ENCODE data around the gene NLRP8. TPM values are rescaled to one million over a fixed set of nuclear protein-coding genes. Genes with fewer than 3 reads are reported as not detected.
"Not testable (repeated sequence)": the region's sequence is repeated elsewhere in the genome, so short reads cannot be mapped to it uniquely, and the experiment has no call there.

NLRP8 gene
- total RNA-seq, 1 donor from 2014 or later: not detected

GRCh38 chr19:55931936-55932386, 15.7 kb upstream of the NLRP8 start, which contains the start of gene NLRP13:
NLRP13 (minus strand) TSS chr19:55932336; CDS start chr19:55932311, 25 bp downstream.
- no peak for TF ChIP-seq CTCF (conservative IDR thresholded peaks at IDR 0.05; ENCODE audit: low read depth, low read length)
- DNase-seq (ENCODE audit: low read depth): no peak
- no peak within 1 kb of the TSS for H3K4me3 ChIP-seq (ENCODE audit: low read depth, low read length)

DNA sequence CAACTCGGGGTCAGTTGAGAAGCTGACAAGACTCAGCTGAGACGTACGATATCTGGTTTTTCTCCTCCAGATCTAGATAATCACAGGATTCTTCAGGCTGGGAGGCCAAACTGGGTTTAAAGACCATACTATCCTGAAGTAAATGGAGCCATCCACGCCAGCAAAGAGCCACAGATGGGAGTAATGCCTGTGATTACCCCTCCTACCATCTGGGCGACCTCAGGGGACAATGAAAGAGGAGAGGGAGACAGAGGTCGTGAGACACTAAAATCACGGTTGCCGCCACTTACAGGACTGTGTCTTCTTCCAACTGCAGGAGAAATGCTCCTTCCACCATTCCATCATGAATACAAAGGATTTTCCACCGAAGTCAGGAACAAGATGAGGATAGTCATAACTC, 12.4 kb upstream of the NLRP8 start:
- TF ChIP-seq CTCF (conservative IDR thresholded peaks at IDR 0.05; ENCODE audit: low read depth, low read length): no peak

DNA sequence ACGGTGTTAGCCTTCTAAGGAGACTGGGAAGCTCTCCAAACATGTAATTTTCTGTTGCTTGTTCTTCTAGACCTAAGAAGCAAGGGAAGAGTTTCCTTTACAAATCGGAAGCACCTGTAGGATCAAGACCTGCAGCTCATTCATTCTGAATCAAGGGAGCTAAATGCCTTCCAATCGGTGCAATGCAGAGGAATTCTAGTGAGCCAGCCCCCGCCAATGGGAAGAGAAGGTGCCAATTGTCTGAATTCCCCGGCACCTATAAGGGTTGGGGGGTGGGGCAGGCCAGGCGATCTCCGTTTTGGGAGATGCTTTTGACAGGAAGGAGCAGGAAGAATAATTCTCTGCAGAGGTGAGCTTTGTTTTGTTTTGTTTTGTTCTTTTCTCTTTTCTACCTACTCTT, 8.4 kb upstream of the NLRP8 start:
- no peak for DNase-seq (ENCODE audit: low read depth)
- TF ChIP-seq CTCF (conservative IDR thresholded peaks at IDR 0.05; ENCODE audit: low read depth, low read length): no peak
- no peak overlapping the region for H3K4me3 ChIP-seq (ENCODE audit: low read depth, low read length)

More for the DNA sequence above, 12.4 kb upstream of the NLRP8 start:
- DNase-seq (ENCODE audit: low read depth): no peak
- H3K4me3 ChIP-seq (ENCODE audit: low read depth, low read length): no peak overlapping the region

DNA sequence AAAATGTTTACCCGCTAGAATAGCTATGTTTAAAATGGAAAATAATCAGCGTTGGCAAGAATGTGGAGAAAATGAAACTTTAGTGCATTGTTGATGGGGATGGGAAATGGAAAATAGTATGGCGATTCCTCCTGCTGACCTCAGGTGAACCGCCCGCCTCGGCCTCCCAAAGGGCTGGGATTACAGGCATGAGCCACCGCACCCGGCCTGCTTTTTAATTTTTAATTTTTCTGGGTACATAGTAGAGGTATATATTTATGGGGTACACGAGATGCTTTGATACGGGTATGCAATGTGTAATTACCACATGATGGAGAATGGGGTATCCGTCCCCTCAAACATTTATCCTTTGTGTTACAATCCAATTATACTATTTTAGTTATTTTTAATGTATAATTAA, 7.3 kb upstream of the NLRP8 start:
- no peak for DNase-seq (ENCODE audit: low read depth)
- no peak for TF ChIP-seq CTCF (conservative IDR thresholded peaks at IDR 0.05; ENCODE audit: low read depth, low read length)

DNA sequence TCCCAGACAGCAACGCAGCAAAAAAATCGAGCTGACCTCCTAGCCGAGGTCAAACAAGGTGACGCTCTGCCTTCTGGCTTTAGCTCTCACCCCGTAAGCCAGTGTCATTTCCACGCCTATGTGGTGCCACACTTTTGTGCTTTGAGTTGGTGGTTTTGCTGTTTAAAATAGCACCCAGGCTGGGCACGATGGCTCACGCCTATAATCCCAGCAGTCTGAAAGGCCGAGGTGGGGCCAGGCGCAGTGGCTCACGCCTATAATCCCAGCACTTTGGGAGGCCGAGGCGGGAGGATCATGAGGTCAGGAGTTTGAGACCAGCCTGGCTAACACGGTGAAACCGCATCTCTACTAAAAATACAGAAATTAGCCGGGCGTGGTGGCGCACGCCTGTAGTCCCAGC, 2.9 kb downstream of the NLRP8 start:
- DNase-seq (ENCODE audit: low read depth); H3K4me3 ChIP-seq (ENCODE audit: low read depth, low read length): not testable (repeated sequence)

More for the DNA sequence above, 7.3 kb upstream of the NLRP8 start:
- no peak overlapping the region for H3K4me3 ChIP-seq (ENCODE audit: low read depth, low read length)

DNA sequence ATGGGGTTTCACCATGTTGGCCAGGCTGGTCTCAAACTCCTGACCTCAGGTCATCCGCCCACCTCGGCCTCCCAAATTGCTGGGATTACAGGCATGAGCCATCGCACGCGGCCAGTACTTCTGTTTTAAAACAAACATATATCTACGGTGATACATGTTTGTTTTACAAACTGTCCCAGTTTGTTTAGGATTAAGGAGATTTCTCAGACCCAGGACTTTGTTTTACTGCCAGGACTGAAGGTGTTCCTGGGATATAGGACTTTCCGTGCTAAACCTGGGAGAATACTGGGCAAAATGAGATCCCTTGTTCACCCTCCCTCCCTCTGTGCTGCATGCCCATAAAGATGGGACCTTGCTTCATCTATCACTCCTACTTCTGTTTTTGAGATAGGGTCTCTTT, 8.8 kb downstream of the NLRP8 start:
- no peak for TF ChIP-seq CTCF (conservative IDR thresholded peaks at IDR 0.05; ENCODE audit: low read depth, low read length)
- DNase-seq (ENCODE audit: low read depth): no peak
- no peak overlapping the region for H3K4me3 ChIP-seq (ENCODE audit: low read depth, low read length)

GRCh38 chr19:55958356-55958755, 10.7 kb downstream of the NLRP8 start:
- TF ChIP-seq CTCF (conservative IDR thresholded peaks at IDR 0.05; ENCODE audit: low read depth, low read length): no peak
- no peak for DNase-seq (ENCODE audit: low read depth)
- H3K4me3 ChIP-seq (ENCODE audit: low read depth, low read length): no peak overlapping the region
